Measurements from ENCODE around the gene HOXC6. TPM values are rescaled to one million over a fixed set of nuclear protein-coding genes. Genes with fewer than 3 reads are reported as not detected.

Gene HOXC6
- total and polyA plus RNA-seq, 7 donors: not detected

GRCh38 chr12:54059668-54060067 lies 31.4 kb downstream of the HOXC6 start:
- Histone ChIP-seq H3K27ac (no peak overlapping the region), H3K27me3 (peaks cover 0 to 35% (median 19%) of the 10 kb centered on the region in 3 donors), H3K4me1 (peaks cover 0 to 4% (median 2%) of the 10 kb centered on the region in 4 donors), H3K36me3 (no peaks in the 10 kb centered on the region), H3K9me3 (no peaks in the 10 kb centered on the region), H3K4me3 (no peak overlapping the region)
- TF ChIP-seq CTCF (IDR thresholded peaks at IDR 0.05) (no peak), POLR2AphosphoS5 (IDR thresholded peaks at IDR 0.05) (no peak), POLR2A (IDR thresholded peaks at IDR 0.05) (no peak), EP300 (IDR thresholded peaks at IDR 0.05) (no peak)
- 47 to 48% methylated on average over 7 of the region's 7 CpGs for WGBS, 2 donors
- DNase-seq: no peak
- intact Hi-C loops (cut with DNase I): no loop called here

- H3K9me3 ChIP-seq: no peaks in the 10 kb centered on the region
- no peak for DNase-seq
- no peak overlapping the region for H3K4me3 ChIP-seq
- H3K27ac ChIP-seq: no peak overlapping the region
- intact Hi-C loops (cut with DNase I): no loop called here
- WGBS, 2 donors: 37 to 58% methylated on average over 38 of the region's 38 CpGs
- TF ChIP-seq POLR2AphosphoS5 (IDR thresholded peaks at IDR 0.05) (no peak), POLR2A (IDR thresholded peaks at IDR 0.05) (no peak), CTCF (IDR thresholded peaks at IDR 0.05) (no peak), EP300 (IDR thresholded peaks at IDR 0.05) (no peak)
- H3K4me1 ChIP-seq: no peaks in the 10 kb centered on the region
- peaks cover 0 to 33% (median 16%) of the 10 kb centered on the region in 3 donors for H3K27me3 ChIP-seq
- no peaks in the 10 kb centered on the region for H3K36me3 ChIP-seq
These were observed 32.1 kb downstream of the HOXC6 start for GRCh38 chr12:54060174-54060974.

- Histone ChIP-seq H3K27ac (no peak overlapping the region), H3K27me3 (peaks cover 0 to 36% (median 15%) of the 10 kb centered on the region in 3 donors), H3K4me1 (no peaks in the 10 kb centered on the region), H3K9me3 (no peaks in the 10 kb centered on the region), H3K36me3 (no peaks in the 10 kb centered on the region), H3K4me3 (no peak overlapping the region)
- TF ChIP-seq EP300 (IDR thresholded peaks at IDR 0.05): no peak
- no peak for TF ChIP-seq POLR2AphosphoS5 (IDR thresholded peaks at IDR 0.05)
- TF ChIP-seq POLR2A (IDR thresholded peaks at IDR 0.05): no peak
- TF ChIP-seq CTCF (IDR thresholded peaks at IDR 0.05): no peak
- intact Hi-C loops (cut with DNase I): loop anchor here (1.0 kb wide), 1 partner anchor 16 kb away; no protein-coding TSS in a partner anchor
- no peak for DNase-seq
- 54 to 62% methylated on average over 7 of the region's 7 CpGs for WGBS, 2 donors
These were observed 32.9 kb downstream of the HOXC6 start for GRCh38 chr12:54060975-54061778.

- intact Hi-C loops (cut with DNase I): no loop called here
- Histone ChIP-seq H3K9me3 (no peaks in the 10 kb centered on the region), H3K4me1 (peaks cover 0 to 11% (median 3%) of the 10 kb centered on the region in 4 donors), H3K27ac (no peak overlapping the region), H3K27me3 (peaks cover 0 to 33% (median 5%) of the 10 kb centered on the region in 3 donors), H3K36me3 (no peaks in the 10 kb centered on the region), H3K4me3 (no peak overlapping the region)
- no peak for DNase-seq
- TF ChIP-seq POLR2AphosphoS5 (IDR thresholded peaks at IDR 0.05) (no peak), EP300 (IDR thresholded peaks at IDR 0.05) (no peak), CTCF (IDR thresholded peaks at IDR 0.05) (no peak), POLR2A (IDR thresholded peaks at IDR 0.05) (no peak)
These were observed 37.4 kb downstream of the HOXC6 start for GRCh38 chr12:54065677-54066076.
